ENCODE results near the gene MRPL11. TPM values are rescaled to one million over a fixed set of nuclear protein-coding genes. Genes with fewer than 3 reads are reported as not detected.
A peak's percentile ranks its signal among the peaks of the same experiment; 100 is the strongest.

Gene MRPL11
- total RNA-seq, 1 experiment from 2014 or later = 105 TPM

- Histone ChIP-seq H3K4ac (ENCODE audit: low read depth, low read length) (no peak overlapping the region), H2BK5ac (ENCODE audit: insufficient read length, low read length) (no peak overlapping the region), H3K18ac (ENCODE audit: insufficient read length, low read depth, low read length) (no peak overlapping the region), H4K8ac (replicated peaks; ENCODE audit: insufficient read length, low read depth, low read length) (no peak overlapping the region), H2BK12ac (ENCODE audit: insufficient read length, low read depth, low read length) (no peak overlapping the region), H2BK120ac (ENCODE audit: low read depth, low read length, poor library complexity, severe bottlenecking) (no peak overlapping the region), H3K23me2 (ENCODE audit: insufficient read length, low read depth, low read length, poor library complexity, severe bottlenecking) (peaks cover 10% of the 10 kb centered on the region), H3K23ac (ENCODE audit: insufficient read length, low read depth, low read length) (no peak overlapping the region), H3K9me3 (ENCODE audit: control insufficient read depth, low read depth, low read length) (no peaks in the 10 kb centered on the region), H3K79me2 (ENCODE audit: insufficient read depth, low read length) (no peaks in the 10 kb centered on the region), H3K9ac (ENCODE audit: extremely low read depth, insufficient read length, low read length) (no peak overlapping the region), H2AK5ac (ENCODE audit: insufficient read length, low read length) (no peak overlapping the region), H2BK20ac (ENCODE audit: low read depth, low read length, poor library complexity, severe bottlenecking) (no peak overlapping the region), H4K91ac (ENCODE audit: insufficient read length, low read depth, low read length) (no peak overlapping the region), H2AFZ (ENCODE audit: low read length) (no peak overlapping the region), H4K20me1 (ENCODE audit: control insufficient read depth, insufficient read depth, insufficient read length) (no peaks in the 10 kb centered on the region), H2BK15ac (ENCODE audit: low read depth, low read length) (no peak overlapping the region), H4K5ac (ENCODE audit: insufficient read length, low read depth, low read length) (no peak overlapping the region), H3K56ac (ENCODE audit: insufficient read length, low read depth, low read length) (no peak overlapping the region), H3K14ac (ENCODE audit: insufficient read depth, low read length) (no peak overlapping the region), H3K79me1 (ENCODE audit: insufficient read depth, low read depth, low read length, poor library complexity, severe bottlenecking) (no peaks in the 10 kb centered on the region), H3K4me2 (ENCODE audit: insufficient read depth, insufficient read length, low read length) (no peak overlapping the region), H3K27ac (ENCODE audit: insufficient read length, low read depth, low read length) (no peak overlapping the region), H3K4me1 (ENCODE audit: insufficient read depth, low read length) (peaks cover 10% of the 10 kb centered on the region), H3K27me3 (ENCODE audit: insufficient read depth, low read length) (no peaks in the 10 kb centered on the region; the same call in 1 of the 2 replicates), H3T11ph (ENCODE audit: low read length) (no peak overlapping the region)
- Mint-ChIP-seq H3K36me3 (ENCODE audit: insufficient read depth in 1 of 3, low read depth in 3 of 3) (no peaks in the 10 kb centered on the region), H3K9me3 (no peaks in the 10 kb centered on the region), H3K4me3 (peak overlapping the region in 1 of 2 experiments; percentile 43; a peak in 2 of 5 replicates), H3K4me1 (peaks cover 34 to 36% of the 10 kb centered on the region in 2 experiments), H3K27ac (no peak overlapping the region), H3K27me3 (ENCODE audit: low read depth) (peaks cover 11% of the 10 kb centered on the region)
- TF ChIP-seq CTCF (conservative IDR thresholded peaks at IDR 0.05) = no peak
- no peak for DNase-seq
- WGBS (ENCODE audit: extremely low coverage, insufficient read length, low lambda C conversion rate) = no CpG with 5 or more reads among the region's 12 CpGs
Measured at GRCh38 chr11:66410191-66410590, 28.5 kb downstream of the MRPL11 start.
